Uterus (tissue), 2 donors: ENCODE measurements around the gene MTUS2.

Experiments used
- CTCF ChIP-seq, 4 experiments: fragments of 200-600 bp in 2 of 4; fragments of 450-650 bp in 2 of 4; sonication (generic) in 2 of 4; IDR thresholded peaks; one replicate each; pipeline ENCODE4 v1.5.1; 2016 to 2019; ENCODE audit warnings: antibody characterized with exemption in 4 of 4, mild to moderate bottlenecking in 2 of 4, moderate library complexity in 1 of 4
- POLR2A ChIP-seq, 2 donors: fragments of 450-650 bp; IDR thresholded peaks; one replicate each; pipeline ENCODE4 v1.6.1; 2016; ENCODE audit warnings: antibody characterized with exemption in 2 of 2, mild to moderate bottlenecking in 1 of 2, moderate library complexity in 1 of 2

- TF ChIP-seq CTCF (IDR thresholded peaks at IDR 0.05), result no peak
- no peak for TF ChIP-seq POLR2A (IDR thresholded peaks at IDR 0.05)
Observed at GRCh38 chr13:29542381-29542780, 722.2 kb downstream of the MTUS2 start.
